ENCODE measurements around the gene ESR2. TPM values are rescaled to one million over a fixed set of nuclear protein-coding genes. Genes with fewer than 3 reads are reported as not detected.

Gene ESR2
- polyA plus RNA-seq, 1 experiment: not detected

GRCh38 chr14:64195199-64195598, 99.0 kb downstream of the ESR2 start:
- ChIA-PET CTCF (no interaction called here), POLR2A (no interaction called here)
- Histone ChIP-seq H3K27me3 (ENCODE audit: control insufficient read depth, insufficient read depth, low read length) (no peaks in the 10 kb centered on the region), H3K4me3 (ENCODE audit: low read depth, low read length) (no peak overlapping the region), H3K36me3 (ENCODE audit: control insufficient read depth, insufficient read depth, low read length) (no peaks in the 10 kb centered on the region)
- no peak for DNase-seq (ENCODE audit: low read depth)
- no peak for TF ChIP-seq CTCF (IDR thresholded peaks at IDR 0.05; ENCODE audit: insufficient read depth, low read depth, low read length)

DNA sequence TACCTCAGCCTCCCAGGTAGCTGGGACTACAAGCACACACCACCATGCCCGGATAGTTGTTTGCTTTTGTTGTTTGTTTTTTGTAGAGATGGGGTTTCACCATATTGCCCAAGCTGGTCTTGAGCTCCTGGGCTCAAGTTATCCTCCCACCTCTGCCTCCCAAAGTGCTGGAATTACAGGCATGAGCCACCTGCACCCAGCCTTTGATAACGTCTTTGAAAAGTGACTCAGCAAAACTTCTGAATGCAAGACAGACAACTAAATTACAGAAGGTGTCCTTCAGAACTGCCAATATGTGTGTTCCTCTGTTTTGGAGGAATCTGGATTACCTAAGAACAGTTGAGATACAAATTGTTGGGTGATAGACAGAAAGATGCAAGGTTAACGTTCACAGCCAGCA, 99.8 kb downstream of the ESR2 start:
- H3K36me3 ChIP-seq (ENCODE audit: control insufficient read depth, insufficient read depth, low read length): no peaks in the 10 kb centered on the region
- ChIA-PET POLR2A (no interaction called here), CTCF (no interaction called here)
- H3K27me3 ChIP-seq (ENCODE audit: control insufficient read depth, insufficient read depth, low read length): no peaks in the 10 kb centered on the region
- TF ChIP-seq CTCF (IDR thresholded peaks at IDR 0.05; ENCODE audit: insufficient read depth, low read depth, low read length): no peak
- no peak overlapping the region for H3K4me3 ChIP-seq (ENCODE audit: low read depth, low read length)
- DNase-seq (ENCODE audit: low read depth): no peak

DNA sequence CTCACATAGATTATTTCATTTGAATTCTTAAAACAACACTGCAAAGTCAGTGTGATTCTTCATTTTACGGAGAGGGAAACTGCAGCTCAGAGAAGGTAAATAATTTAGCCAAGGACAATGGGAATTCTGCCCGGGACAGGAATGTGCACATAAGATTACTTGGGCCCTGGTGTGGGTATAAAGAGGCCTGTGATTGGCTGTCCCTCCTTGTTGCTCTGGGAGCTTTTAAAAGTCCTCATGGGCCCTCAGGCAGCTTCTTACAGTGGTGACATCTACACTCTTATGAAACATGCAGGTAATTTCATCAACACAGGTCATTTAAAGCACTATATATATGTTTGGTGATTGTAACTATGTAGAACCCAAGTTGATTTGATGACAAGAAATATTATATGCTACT, 100.3 kb downstream of the ESR2 start:
- ChIA-PET POLR2A (no interaction called here), CTCF (no interaction called here)
- DNase-seq (ENCODE audit: low read depth): no peak
- H3K36me3 ChIP-seq (ENCODE audit: control insufficient read depth, insufficient read depth, low read length): no peaks in the 10 kb centered on the region
- no peak overlapping the region for H3K4me3 ChIP-seq (ENCODE audit: low read depth, low read length)
- no peak for TF ChIP-seq CTCF (IDR thresholded peaks at IDR 0.05; ENCODE audit: insufficient read depth, low read depth, low read length)
- no peaks in the 10 kb centered on the region for H3K27me3 ChIP-seq (ENCODE audit: control insufficient read depth, insufficient read depth, low read length)

DNA sequence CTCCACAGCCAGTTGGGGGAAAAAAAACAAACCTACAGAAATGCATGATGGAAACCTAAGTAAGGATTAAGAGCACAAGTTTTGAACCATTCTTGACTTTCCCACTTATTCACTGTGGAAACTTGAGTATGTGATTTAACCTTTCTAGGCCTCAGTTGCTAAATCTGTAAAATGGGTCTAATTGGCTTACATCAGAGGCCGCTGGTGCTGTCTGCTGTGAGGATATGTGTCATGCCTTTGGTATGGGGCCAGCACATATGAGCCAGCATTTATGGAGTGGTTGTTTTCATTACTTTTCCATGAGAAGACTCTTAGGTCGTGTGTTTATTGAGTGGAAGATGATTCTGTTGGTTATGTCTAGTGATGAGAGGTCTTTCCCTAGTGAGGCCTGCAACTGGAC, 102.4 kb downstream of the ESR2 start:
- H3K4me3 ChIP-seq (ENCODE audit: low read depth, low read length): no peak overlapping the region
- peak; percentile 24 for DNase-seq (ENCODE audit: low read depth)
- CTCF ChIA-PET: no interaction called here
- H3K36me3 ChIP-seq (ENCODE audit: control insufficient read depth, insufficient read depth, low read length): no peaks in the 10 kb centered on the region
- POLR2A ChIA-PET: no interaction called here
- no peaks in the 10 kb centered on the region for H3K27me3 ChIP-seq (ENCODE audit: control insufficient read depth, insufficient read depth, low read length)
- TF ChIP-seq CTCF (IDR thresholded peaks at IDR 0.05; ENCODE audit: insufficient read depth, low read depth, low read length): no peak

GRCh38 chr14:64190974-64191502, 103.1 kb downstream of the ESR2 start:
- TF ChIP-seq CTCF (IDR thresholded peaks at IDR 0.05; ENCODE audit: insufficient read depth, low read depth, low read length): no peak
- Histone ChIP-seq H3K36me3 (ENCODE audit: control insufficient read depth, insufficient read depth, low read length) (no peaks in the 10 kb centered on the region), H3K4me3 (ENCODE audit: low read depth, low read length) (no peak overlapping the region), H3K27me3 (ENCODE audit: control insufficient read depth, insufficient read depth, low read length) (no peaks in the 10 kb centered on the region)
- ChIA-PET CTCF (no interaction called here), POLR2A (no interaction called here)
- no peak for DNase-seq (ENCODE audit: low read depth)
